Raji (cell line): Measurements from ENCODE around the gene OLIG1.

ENCODE experiments used
- POLR2A ChIP-seq: IDR thresholded peaks from 2 replicates; pipeline ENCODE4 v1.6.1; 2011; ENCODE audit warnings: low read depth, low read length, control low read depth; ENCODE audit not compliant: insufficient read depth

The OLIG1 gene

DNA sequence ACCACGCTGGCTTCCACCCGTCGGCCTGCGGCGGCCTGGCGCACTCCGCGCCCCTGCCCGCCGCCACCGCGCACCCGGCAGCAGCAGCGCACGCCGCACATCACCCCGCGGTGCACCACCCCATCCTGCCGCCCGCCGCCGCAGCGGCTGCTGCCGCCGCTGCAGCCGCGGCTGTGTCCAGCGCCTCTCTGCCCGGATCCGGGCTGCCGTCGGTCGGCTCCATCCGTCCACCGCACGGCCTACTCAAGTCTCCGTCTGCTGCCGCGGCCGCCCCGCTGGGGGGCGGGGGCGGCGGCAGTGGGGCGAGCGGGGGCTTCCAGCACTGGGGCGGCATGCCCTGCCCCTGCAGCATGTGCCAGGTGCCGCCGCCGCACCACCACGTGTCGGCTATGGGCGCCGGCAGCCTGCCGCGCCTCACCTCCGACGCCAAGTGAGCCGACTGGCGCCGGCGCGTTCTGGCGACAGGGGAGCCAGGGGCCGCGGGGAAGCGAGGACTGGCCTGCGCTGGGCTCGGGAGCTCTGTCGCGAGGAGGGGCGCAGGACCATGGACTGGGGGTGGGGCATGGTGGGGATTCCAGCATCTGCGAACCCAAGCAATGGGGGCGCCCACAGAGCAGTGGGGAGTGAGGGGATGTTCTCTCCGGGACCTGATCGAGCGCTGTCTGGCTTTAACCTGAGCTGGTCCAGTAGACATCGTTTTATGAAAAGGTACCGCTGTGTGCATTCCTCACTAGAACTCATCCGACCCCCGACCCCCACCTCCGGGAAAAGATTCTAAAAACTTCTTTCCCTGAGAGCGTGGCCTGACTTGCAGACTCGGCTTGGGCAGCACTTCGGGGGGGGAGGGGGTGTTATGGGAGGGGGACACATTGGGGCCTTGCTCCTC is 42.3 kb upstream of the OLIG1 start:
- TF ChIP-seq POLR2A = no peak

DNA sequence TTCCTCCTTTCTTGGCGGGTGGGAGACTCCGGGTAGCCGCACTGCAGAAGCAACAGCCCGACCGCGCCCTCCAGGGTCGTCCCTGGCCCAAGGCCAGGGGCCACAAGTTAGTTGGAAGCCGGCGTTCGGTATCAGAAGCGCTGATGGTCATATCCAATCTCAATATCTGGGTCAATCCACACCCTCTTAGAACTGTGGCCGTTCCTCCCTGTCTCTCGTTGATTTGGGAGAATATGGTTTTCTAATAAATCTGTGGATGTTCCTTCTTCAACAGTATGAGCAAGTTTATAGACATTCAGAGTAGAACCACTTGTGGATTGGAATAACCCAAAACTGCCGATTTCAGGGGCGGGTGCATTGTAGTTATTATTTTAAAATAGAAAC is 41.7 kb upstream of the OLIG1 start:
- no peak for TF ChIP-seq POLR2A

DNA sequence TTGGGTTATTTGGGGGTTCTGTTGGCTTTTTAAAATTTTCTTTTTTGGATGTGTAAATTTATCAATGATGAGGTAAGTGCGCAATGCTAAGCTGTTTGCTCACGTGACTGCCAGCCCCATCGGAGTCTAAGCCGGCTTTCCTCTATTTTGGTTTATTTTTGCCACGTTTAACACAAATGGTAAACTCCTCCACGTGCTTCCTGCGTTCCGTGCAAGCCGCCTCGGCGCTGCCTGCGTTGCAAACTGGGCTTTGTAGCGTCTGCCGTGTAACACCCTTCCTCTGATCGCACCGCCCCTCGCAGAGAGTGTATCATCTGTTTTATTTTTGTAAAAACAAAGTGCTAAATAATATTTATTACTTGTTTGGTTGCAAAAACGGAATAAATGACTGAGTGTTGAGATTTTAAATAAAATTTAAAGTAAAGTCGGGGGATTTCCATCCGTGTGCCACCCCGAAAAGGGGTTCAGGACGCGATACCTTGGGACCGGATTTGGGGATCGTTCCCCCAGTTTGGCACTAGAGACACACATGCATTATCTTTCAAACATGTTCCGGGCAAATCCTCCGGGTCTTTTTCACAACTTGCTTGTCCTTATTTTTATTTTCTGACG is 41.1 kb upstream of the OLIG1 start:
- no peak for TF ChIP-seq POLR2A

DNA sequence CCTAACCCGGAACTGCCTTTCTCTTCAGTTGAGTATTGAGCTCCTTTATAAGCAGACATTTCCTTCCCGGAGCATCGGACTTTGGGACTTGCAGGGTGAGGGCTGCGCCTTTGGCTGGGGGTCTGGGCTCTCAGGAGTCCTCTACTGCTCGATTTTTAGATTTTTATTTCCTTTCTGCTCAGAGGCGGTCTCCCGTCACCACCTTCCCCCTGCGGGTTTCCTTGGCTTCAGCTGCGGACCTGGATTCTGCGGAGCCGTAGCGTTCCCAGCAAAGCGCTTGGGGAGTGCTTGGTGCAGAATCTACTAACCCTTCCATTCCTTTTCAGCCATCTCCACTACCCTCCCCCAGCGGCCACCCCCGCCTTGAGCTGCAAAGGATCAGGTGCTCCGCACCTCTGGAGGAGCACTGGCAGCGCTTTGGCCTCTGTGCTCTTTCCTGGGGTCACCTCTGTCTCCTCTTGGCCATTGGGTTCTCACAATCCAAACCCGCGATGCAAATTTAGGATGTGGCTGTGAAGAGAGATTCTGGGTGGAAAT is 40.5 kb upstream of the OLIG1 start:
- no peak for TF ChIP-seq POLR2A

DNA sequence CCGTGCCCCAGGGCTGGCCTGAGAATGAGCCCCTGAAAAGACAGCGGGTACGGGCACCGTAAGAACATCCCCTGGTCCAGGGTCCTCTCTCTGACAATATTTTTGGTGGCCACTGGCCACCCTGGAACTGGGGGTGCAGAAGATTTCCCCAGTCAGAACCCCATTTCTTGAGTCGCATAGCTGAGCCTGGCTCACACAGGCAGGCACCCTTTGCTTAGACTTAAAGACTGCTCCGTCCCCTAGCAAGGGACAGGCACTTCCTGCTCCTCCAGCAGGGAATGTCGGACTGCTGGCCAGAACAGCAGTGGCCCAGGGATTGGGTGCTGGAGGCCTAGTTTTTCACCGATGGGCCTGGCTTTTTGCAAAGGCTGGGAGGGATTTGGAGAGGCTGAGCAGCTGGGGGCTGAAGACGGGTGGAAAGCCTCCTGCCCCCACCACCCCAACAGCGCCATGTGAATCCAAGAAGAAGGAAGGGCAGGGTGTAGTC is 39.9 kb upstream of the OLIG1 start:
- no peak for TF ChIP-seq POLR2A

DNA sequence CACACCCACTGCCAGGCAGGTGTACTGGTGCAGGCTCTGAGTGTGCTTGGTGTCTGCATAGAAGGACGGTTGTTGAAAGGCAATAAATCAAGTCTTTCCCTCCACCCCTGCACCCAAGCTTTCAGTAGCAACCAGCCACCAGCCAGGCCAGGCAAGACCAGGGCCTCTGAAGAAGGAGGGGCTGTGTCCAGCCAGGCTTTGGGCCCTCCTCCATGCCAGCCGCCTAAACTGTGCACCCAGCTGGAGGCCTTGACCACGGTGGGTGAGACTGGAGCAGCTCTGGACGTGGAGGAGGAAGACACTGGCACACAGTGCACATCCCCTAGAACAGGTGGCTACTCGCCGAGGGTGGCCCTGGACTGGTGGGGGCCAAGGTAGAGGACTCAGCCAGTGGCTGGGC is 39.3 kb upstream of the OLIG1 start:
- no peak for TF ChIP-seq POLR2A

DNA sequence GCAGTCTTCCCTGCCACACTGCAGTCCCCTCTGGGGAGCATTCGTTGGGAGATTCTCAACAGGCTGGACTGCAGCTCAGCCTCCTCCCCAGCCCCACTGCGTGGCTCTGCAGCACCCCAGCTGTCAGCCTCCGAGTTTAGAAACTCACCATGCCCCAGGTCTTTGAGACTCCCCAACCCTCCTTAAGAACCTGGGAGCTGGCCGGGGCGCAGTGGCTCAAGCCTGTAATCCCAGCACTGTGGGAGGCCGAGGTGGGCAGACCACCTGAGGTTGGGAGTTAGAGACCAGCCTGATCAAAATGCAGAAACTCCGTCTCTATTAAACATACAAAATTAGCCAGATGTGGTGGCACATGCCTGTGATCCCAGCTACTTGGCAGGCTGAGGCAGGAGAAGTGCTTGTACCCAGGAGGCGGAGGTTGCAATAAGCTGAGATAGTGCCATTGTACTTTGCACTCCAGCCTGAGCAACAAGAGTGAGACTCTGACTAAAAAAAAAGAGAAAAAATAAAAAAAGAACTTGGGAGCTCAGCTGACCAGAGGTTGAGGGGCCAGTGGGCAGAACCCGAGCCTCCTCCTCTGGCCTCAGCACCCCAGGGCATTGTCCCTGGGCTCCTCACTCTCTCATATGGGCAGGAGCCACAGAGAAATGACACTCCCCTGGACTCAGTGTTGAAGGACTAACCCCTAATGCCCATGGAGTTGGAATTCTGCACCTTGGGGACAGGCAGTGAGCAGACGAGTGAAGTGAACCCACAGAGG is 38.6 kb upstream of the OLIG1 start:
- TF ChIP-seq POLR2A = no peak

DNA sequence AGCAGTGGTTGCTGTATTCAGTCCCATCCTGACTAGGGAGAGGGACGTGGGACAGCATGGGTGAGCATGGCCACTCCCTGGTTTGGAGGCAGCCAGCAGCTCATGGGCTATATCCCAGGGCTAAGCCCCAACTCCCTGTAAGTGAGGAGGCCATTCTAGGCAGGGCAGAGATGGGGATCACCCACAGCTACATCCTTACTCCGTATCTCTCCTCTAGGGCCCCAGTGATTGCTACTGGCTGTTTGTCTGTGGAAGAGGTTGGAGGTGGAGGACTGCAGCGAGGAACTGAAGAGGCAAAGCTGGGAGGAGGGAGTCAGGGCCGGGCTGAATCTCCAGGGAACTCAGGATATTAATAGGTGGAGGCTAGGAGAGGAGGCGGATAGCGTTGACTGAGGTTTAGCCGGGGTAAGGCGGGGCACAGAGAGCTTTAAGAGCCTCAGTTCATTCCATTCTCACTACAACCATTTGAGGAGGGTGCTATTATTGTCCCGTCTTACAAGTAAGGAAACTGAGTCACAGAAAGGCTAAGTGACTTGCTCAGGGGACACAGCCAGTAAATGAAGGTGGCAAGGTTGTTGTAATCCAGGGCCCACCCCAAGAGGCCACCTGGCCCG is 37.4 kb upstream of the OLIG1 start:
- TF ChIP-seq POLR2A = no peak

DNA sequence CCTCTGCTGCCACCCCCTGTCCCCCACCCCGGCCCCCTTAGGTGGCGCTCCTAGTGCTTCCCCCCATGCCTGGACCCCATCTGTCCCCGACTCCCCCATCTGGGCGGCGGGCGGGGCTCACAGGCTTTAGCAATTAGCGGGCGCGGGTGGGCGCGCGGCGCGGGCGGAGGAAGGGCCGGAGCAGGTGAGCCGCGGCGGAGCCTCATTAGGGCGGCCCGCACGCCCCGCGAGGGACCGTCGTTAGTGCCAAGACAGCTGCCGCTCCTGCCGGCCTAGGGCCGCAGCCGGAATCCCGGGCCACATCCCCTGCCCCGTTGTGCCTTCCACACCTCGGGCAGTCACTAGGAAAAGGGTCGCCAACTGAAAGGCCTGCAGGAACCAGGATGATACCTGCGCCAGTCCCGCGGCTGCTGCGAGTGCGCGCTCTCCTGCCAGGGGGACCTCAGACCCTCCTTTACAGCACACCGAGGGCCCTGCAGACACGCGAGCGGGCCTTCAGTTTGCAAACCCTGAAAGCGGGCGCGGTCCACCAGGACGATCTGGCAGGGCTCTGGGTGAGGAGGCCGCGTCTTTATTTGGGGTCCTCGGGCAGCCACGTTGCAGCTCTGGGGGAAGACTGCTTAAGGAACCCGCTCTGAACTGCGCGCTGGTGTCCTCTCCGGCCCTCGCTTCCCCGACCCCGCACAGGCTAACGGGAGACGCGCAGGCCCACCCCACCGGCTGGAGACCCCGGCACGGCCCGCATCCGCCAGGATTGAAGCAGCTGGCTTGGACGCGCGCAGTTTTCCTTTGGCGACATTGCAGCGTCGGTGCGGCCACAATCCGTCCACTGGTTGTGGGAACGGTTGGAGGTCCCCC is 36.6 kb upstream of the OLIG1 start:
- TF ChIP-seq POLR2A = no peak

DNA sequence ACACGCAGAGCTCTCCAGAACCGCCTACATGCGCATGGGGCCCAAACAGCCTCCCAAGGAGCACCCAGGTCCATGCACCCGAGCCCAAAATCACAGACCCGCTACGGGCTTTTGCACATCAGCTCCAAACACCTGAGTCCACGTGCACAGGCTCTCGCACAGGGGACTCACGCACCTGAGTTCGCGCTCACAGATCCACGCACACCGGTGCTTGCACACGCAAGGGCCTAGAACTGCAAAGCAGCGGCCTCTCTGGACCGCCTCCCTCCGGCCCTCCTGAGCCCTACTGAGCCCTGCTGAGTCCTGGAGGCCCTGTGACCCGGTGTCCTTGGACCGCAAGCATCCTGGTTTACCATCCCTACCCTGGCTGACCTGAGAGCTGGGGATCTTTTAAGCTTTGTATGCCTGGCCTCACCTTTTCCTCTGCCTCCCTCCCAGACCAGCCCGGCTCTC is 36.0 kb upstream of the OLIG1 start:
- TF ChIP-seq POLR2A = no peak

DNA sequence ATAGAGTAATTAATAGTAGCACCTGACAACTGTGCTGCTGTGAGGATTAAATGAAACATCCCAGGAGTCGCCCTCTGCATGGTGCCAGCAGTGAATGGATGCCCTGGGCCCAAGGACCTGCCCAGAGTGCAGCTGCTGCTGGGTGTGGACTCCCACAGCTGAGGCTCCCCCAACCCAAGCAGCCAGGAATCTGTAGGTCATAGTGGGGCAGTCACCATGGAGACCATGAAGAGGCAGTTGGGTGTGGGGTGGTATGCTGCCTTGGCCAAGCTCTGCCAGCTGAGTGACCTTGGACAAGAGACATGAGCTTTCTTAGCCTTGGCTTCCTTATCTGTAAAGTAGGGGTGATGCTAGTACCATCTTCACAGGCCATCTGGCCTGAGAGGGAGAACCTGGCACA is 34.8 kb upstream of the OLIG1 start:
- no peak for TF ChIP-seq POLR2A

DNA sequence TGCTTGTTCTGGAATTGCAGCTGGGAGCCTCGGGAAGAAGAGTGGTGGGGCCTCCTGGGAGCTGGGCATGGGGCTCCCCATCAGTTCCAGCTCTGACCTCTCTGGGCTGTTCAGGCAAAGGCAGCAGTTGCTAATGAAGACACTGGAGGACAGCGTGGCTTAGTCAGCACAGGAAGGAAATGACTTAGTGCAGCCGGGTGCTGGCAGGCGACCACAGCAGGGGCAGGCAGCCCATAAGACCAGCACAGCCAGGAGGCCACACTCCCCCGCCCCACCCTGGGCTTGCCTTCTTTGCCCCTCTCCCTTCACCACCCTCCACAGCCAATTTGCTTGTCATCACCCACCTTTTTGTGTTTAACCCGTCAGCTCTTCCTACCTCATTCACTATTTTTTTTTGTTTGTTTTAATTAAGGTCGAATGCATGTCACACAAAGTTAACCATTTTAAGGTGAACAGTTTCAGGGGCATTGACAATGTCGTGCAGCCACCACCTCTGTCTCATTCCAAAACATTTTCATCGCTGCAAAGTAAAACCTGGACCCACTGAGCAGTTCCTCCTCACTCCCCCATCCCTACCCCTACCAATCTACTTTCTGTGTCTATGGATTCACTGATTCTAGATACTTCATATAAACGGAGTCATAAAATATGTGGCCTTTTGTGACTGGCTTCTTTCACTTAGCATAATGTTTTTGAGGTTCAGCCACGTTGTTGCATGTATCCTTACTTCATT is 33.3 kb upstream of the OLIG1 start:
- TF ChIP-seq POLR2A = no peak

DNA sequence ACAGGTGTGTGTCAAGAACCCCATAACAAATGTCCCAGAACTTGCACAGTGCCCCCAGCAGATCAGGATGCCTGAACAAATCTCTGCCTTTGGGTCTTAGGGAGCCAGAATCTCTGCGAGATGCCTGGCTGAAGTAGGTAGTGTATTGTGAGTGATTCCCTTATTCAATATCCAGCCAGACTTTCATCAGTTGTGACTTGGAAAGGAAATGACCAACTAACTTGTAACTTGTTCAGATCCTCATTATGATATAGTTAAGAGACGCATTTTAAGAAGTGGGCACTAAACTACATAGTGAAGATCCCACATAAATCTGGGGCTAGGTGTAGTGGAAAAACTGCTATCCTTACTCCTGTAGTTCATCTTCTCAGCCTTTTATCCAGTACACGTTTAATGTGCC is 32.4 kb upstream of the OLIG1 start:
- TF ChIP-seq POLR2A = no peak
